GM12891 (cell line): ENCODE results near the gene CHRNA10. TPM values are rescaled to one million over a fixed set of nuclear protein-coding genes. Genes with fewer than 3 reads are reported as not detected.

Experiments used
- DNase-seq: peaks from one replicate; pipeline ENCODE4 v3.0.0; 2011; ENCODE audit warnings: low spot score; ENCODE audit not compliant: insufficient read length
- FAIRE-seq: peaks from 2 replicates; lab custom pipeline; 2011; peaks lifted over from hg19 to GRCh38; lab: Jason Lieb, UNC
- PAX5 ChIP-seq: IDR thresholded peaks from 2 replicates; pipeline ENCODE4 v1.6.1; 2011; ENCODE audit warnings: low read length, moderate library complexity, mild to moderate bottlenecking; ENCODE audit not compliant: insufficient read depth, severe bottlenecking
- POLR2A ChIP-seq: IDR thresholded peaks from 2 replicates; pipeline ENCODE4 v1.6.1; 2011; ENCODE audit warnings: low read depth, low read length, control low read depth
- POLR2AphosphoS5 ChIP-seq: IDR thresholded peaks from 2 replicates; pipeline ENCODE4 v1.6.1; 2011; ENCODE audit warnings: low read depth, low read length, control low read depth
- POU2F2 ChIP-seq: IDR thresholded peaks from 2 replicates; pipeline ENCODE4 v1.6.1; 2011; ENCODE audit warnings: low read depth, mild to moderate bottlenecking, control low read depth, low read length, moderate library complexity
- SPI1 ChIP-seq: IDR thresholded peaks from 2 replicates; pipeline ENCODE4 v1.6.1; 2011; ENCODE audit warnings: low read depth, low read length, control low read depth
- TAF1 ChIP-seq: IDR thresholded peaks from 2 replicates; pipeline ENCODE4 v1.6.1; 2011; ENCODE audit warnings: low read depth, low read length, control low read depth
- polyA plus RNA-seq: library from polyadenylated mRNA; unstranded; fragments of >200 nt; gene quantifications from one replicate; pipeline ENCODE4 v1.2.1, GENCODE V29; 2012; ENCODE audit warnings: low read depth, missing spikeins, inconsistent platforms; ENCODE audit not compliant: missing spikeins

Gene CHRNA10, protein sequence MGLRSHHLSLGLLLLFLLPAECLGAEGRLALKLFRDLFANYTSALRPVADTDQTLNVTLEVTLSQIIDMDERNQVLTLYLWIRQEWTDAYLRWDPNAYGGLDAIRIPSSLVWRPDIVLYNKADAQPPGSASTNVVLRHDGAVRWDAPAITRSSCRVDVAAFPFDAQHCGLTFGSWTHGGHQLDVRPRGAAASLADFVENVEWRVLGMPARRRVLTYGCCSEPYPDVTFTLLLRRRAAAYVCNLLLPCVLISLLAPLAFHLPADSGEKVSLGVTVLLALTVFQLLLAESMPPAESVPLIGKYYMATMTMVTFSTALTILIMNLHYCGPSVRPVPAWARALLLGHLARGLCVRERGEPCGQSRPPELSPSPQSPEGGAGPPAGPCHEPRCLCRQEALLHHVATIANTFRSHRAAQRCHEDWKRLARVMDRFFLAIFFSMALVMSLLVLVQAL
- 0.30 TPM for polyA plus RNA-seq

DNA sequence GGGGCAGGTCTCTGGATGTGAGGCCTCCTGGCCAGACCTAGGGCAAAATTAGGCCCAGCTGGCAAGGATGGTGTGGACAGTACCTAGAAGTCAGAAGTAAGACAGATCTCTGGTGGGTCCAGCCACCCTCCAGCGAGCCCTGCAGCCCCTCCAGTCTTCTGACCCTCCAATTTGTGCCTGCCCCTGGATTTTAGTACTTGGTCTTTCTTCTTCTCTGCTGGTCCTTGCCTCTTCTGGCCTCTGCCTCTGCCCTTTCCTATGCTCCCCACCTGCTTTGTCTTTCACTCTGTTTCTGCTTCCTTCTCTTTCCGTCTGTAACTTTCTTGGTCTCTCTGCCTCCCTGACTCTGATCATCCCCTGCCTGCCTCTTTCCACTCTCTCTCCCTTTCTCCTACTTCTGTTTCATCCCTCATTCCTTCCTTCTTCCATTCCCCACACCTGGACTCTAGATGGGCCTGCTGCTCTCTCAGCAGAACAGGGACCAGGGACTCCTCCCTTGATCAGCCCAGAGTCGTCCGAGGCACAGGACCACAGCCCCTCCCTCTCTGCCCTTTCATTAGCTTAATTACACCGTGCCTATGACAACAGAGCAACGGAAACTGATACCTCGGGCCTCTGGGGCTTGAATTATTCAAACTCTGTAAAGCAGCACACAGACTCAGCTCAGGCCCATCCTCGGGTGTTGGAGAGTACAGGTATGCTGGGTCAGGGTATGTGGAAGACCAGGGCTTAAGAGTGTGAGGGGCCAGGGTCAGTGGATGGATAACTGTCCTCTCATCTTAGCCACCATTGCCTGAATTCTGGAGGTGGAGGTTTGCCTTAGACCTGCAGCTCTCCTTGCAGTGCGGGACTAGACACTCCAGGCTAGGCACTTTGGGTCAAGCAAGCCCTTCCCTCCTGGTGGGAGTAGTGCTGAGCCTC lies at the start of gene CHRNA10:
CHRNA10 (minus strand) TSS at position 51 of the 921 bp plus-strand sequence. CDS start 72 bp downstream, outside the sequence.
- no peak for DNase-seq
- FAIRE-seq = no peak
- TF ChIP-seq POLR2AphosphoS5 = no peak
- TF ChIP-seq POU2F2 = no peak

DNA sequence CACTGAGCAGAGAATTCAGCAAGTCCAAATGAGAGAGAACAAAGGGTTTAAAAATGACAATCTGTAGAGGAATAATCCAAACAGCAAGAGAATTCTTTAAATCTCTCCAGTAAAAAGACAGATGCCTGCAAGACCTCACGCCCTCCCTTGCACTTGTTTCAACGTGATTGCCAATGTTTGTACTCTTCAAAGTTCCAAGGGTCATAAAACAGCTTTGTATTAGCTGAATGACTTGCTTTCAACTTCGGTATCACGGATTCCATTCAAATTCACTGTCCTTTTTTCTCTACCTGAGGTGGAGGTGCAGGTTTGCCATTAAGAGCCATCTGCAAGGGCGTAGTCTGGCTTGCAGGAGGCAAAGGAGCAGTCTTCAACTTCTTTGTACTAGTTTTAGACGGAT lies 41.1 kb upstream of the CHRNA10 start:
- no peak for TF ChIP-seq POLR2A
- TF ChIP-seq POU2F2 = no peak
- no peak for TF ChIP-seq PAX5
- no peak for TF ChIP-seq TAF1
- TF ChIP-seq SPI1 = no peak
- TF ChIP-seq POLR2AphosphoS5 = no peak
- DNase-seq = no peak
- FAIRE-seq = no peak

DNA sequence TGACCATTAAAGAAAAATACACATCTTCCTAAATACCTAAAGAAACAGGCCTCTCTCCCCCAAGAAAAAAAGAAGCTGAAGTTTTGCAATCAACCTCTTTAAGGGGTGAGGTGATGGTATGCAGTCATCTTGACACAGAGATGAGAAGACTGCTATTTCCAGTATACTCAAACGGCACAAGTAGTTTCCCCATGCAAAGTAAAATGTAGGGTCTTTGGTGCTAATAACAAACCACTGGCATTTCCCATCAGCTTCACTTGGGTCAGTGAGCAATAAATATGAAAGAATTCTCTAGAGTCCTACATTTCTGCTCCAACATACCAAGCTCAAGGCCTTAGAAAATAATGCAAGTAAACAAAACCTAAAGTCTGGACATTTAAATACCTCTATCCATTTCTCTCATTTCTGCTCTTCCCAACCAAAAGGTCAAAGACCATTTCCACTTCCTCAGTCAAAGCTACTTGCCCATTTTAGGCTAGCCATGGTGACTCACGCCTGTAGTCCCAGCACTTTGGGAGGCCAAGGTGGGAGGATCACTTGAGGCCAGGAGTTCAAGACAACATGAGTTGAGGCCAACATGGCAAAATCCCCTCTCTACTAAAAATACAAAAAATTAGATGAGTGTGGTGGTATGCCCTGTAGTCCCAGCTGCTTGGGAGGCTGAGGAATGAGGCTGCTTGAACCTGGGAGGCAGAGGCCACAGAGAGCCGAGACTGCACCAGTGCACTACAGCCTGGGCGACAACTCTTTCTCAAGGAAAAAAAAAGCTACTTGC lies 39.5 kb upstream of the CHRNA10 start:
- DNase-seq (no peak), FAIRE-seq (no peak)
- TF ChIP-seq SPI1 (no peak), POLR2A (no peak), POU2F2 (no peak), POLR2AphosphoS5 (no peak), PAX5 (no peak), TAF1 (no peak)

DNA sequence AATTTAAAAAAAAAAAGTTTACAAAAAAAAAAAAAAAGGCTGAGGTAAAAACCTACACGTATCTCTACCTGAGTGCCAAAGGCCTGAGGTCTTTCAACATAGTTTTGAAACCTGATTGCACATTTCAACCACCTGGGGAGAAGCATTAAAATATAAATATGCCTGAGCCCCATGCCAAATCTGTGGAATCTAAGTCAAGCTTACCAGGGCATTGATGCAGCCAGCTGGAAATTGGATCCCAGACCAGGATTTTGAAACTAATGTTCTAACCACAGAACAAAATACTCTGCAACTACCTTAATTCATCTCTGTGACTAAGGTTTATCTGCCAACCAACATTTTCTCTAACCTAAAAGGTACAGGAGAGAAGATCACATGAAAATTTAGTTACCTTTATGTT lies 38.8 kb upstream of the CHRNA10 start:
- no peak for DNase-seq
- no peak for TF ChIP-seq POU2F2
- no peak for TF ChIP-seq POLR2AphosphoS5
- TF ChIP-seq TAF1 = no peak
- TF ChIP-seq PAX5 = no peak
- no peak for TF ChIP-seq POLR2A
- FAIRE-seq = no peak

DNA sequence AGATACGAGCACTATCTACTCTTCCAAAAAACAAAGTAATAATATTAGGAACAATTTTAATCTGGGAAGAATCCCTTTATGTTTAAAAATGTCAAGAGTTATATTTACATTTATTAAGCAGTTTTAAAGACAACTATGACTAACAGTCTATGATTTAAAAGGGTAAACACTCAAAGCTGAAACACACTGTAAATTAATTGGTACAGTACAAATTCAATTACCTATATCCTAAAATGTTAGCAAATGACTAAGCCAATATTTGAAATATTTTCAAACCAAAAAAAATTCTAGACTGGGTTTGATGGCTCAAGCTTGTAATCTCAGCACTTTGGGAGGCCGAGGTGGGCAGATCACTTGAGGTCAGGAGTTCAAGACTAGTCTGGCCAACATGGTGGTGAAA lies 36.0 kb upstream of the CHRNA10 start:
- no peak for TF ChIP-seq POU2F2
- no peak for TF ChIP-seq POLR2A
- no peak for TF ChIP-seq POLR2AphosphoS5
- TF ChIP-seq PAX5 = no peak
- TF ChIP-seq TAF1 = no peak
- no peak for TF ChIP-seq SPI1
- DNase-seq (no peak), FAIRE-seq (no peak)

DNA sequence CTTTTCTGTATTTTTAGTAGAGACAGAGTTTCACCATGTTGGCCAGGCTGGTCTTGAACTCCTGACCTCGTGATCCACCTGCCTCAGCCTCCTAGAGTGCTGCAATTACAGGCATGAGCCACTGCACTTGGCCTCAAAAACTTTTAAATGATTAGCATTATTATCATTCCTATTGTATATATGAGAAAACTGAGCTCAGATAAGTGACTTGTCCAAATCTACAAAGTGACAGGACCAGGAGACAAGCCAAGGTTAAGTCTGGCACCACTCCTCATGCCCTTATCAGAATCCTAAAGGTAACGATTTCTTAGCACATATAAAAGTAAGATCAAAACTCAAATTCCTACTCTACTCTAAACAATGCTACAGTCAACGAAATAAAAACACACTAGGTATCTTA lies 32.2 kb upstream of the CHRNA10 start:
- TF ChIP-seq PAX5 = no peak
- TF ChIP-seq SPI1 = no peak
- no peak for TF ChIP-seq TAF1
- TF ChIP-seq POU2F2 = no peak
- TF ChIP-seq POLR2AphosphoS5 = no peak
- TF ChIP-seq POLR2A = no peak
- no peak for FAIRE-seq
- no peak for DNase-seq

DNA sequence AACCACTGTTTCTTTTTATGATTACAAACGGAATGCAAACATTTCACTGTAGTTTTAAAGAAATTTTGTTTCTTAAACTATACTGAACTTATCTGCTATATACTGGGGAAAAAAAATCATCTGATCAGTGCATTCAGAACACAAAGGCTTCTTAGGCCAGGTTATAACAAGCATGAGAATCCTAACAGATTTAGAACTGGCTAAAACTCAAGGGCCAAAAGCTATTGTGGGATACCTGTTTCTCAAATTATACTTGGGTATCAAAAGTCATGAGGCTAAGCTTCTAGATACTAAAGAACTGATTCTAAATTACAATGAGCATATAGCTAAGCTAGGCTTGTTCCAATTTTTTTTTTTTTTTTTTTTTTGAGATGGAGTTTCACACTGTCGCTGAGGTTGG lies 29.7 kb upstream of the CHRNA10 start:
- no peak for TF ChIP-seq POLR2AphosphoS5
- TF ChIP-seq SPI1 = no peak
- TF ChIP-seq POLR2A = no peak
- TF ChIP-seq POU2F2 = no peak
- no peak for TF ChIP-seq PAX5
- TF ChIP-seq TAF1 = no peak
- FAIRE-seq (no peak), DNase-seq (no peak)

DNA sequence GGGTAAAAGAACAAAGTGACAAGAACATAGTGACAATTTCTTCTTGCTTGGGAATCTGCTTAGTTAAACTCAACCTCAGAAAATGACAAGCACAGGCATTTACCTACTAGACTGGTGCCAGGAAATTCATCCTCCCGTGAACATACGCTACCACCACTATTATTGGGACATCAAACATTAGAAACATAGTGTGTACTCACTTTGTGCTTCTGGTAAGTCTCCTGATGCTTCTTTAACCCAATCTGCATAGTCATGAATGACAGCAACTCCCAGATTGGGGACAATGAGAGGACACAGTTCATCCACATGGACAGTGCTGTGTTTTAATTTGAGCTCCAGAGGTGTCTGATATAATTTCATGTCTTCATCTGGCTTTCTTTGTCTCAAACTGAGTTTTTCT lies 29.2 kb upstream of the CHRNA10 start:
- FAIRE-seq = no peak
- DNase-seq = no peak
- TF ChIP-seq POLR2A = no peak
- TF ChIP-seq POU2F2 = no peak
- TF ChIP-seq TAF1 = no peak
- TF ChIP-seq PAX5 = no peak
- TF ChIP-seq POLR2AphosphoS5 = no peak
- TF ChIP-seq SPI1 = no peak

DNA sequence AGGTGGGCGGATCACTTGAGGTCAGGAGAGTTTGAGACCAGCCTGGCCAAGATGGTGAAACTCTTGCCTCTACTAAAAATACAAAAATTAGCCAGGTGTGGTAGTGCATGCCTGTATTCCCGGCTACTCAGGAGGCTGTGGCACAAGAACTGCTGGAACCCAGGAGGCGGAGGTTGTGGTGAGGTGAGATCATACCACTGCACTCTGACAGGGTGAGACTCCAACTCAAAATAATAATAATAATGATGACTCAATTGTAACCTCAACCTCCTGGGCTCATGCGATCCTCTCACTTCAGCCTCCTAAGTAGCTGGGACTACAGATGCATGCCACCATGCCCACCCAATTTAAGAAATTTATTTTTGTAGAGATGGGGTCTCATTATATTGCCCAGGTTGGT lies 15.6 kb upstream of the CHRNA10 start:
- FAIRE-seq = no peak
- no peak for TF ChIP-seq TAF1
- TF ChIP-seq PAX5 = no peak
- TF ChIP-seq POU2F2 = no peak
- no peak for TF ChIP-seq POLR2AphosphoS5
- no peak for TF ChIP-seq POLR2A

More for the DNA sequence above, 15.6 kb upstream of the CHRNA10 start:
- DNase-seq = no peak
